HepG2 (cell line): ENCODE data around the gene PELO. TPM values are rescaled to one million over a fixed set of nuclear protein-coding genes. Genes with fewer than 3 reads are reported as not detected.
A peak's percentile ranks its signal among the peaks of the same experiment; 100 is the strongest.

Experiments used
- JDP2 ChIP-seq: sonication (generic); formaldehyde crosslinking; IDR thresholded peaks from 2 replicates; pipeline ENCODE4 v1.8.1; 2022; ENCODE audit warnings: missing genetic modification reagents, borderline replicate concordance
- LCORL ChIP-seq, 2 experiments: fragments of 450-650 bp in 1 of 2; sonication (generic) in 1 of 2; formaldehyde crosslinking in 1 of 2; IDR thresholded peaks; 2 replicates each; pipeline versions ENCODE4 v1.5.0 to v1.6.1; 2017 to 2020; ENCODE audit warnings: antibody characterized with exemption in 1 of 2, missing genetic modification reagents in 1 of 2
- MAFG ChIP-seq: sonication (generic); formaldehyde crosslinking; IDR thresholded peaks from 2 replicates; pipeline ENCODE4 v1.5.1; 2020; ENCODE audit warnings: mild to moderate bottlenecking, missing genetic modification reagents
- MAZ ChIP-seq, 2 experiments: sonication (generic) in 1 of 2; formaldehyde crosslinking in 1 of 2; IDR thresholded peaks; 2 replicates each; pipeline versions ENCODE4 v1.5.0 to v1.6.1; 2012 to 2020; ENCODE audit warnings: low read depth in 2 of 2, mild to moderate bottlenecking in 2 of 2, borderline replicate concordance in 1 of 2, improper control_type of control experiment in 1 of 2, low read length in 1 of 2, missing genetic modification reagents in 1 of 2, moderate library complexity in 1 of 2
- MIER3 ChIP-seq: IDR thresholded peaks from 2 replicates; pipeline ENCODE4 v1.6.1; 2016; ENCODE audit warnings: missing compliant biosample characterization, borderline replicate concordance
- MIXL1 ChIP-seq: IDR thresholded peaks from 2 replicates; pipeline ENCODE4 v1.6.1; 2016
- NKX3-1 ChIP-seq: sonication (generic); formaldehyde crosslinking; IDR thresholded peaks from 2 replicates; pipeline ENCODE4 v1.5.0; 2020; ENCODE audit warnings: missing genetic modification reagents
- PHF5A ChIP-seq: IDR thresholded peaks from one replicate; pipeline ENCODE4 v1.6.1; 2018; ENCODE audit warnings: low read depth, missing genetic modification reagents; ENCODE audit not compliant: unreplicated experiment
- RARG ChIP-seq: sonication (generic); formaldehyde crosslinking; IDR thresholded peaks from 2 replicates; pipeline ENCODE4 v1.4.0; 2020; ENCODE audit warnings: low read depth, mild to moderate bottlenecking, missing genetic modification reagents
- RBFOX2 ChIP-seq: fragments of 200-400 bp; formaldehyde crosslinking; IDR thresholded peaks from 2 replicates; pipeline ENCODE4 v1.6.1; 2017; ENCODE audit warnings: low read depth, mild to moderate bottlenecking, low read length
- ZNF12 ChIP-seq: sonication (generic); formaldehyde crosslinking; IDR thresholded peaks from 2 replicates; pipeline ENCODE4 v1.5.0; 2020; ENCODE audit warnings: missing genetic modification reagents
- ZNF20 ChIP-seq: sonication (generic); formaldehyde crosslinking; IDR thresholded peaks from 2 replicates; pipeline ENCODE4 v1.4.0; 2020; ENCODE audit warnings: mild to moderate bottlenecking, moderate library complexity, missing genetic modification reagents
- ZNF24 ChIP-seq: fragments of 450-650 bp; IDR thresholded peaks from 2 replicates; pipeline ENCODE4 v1.6.1; 2017; ENCODE audit warnings: antibody characterized with exemption, mild to moderate bottlenecking
- polyA plus RNA-seq, 8 experiments: library from polyadenylated mRNA; depleted of rRNA in 3 of 8; stranded (reverse) in 7 of 8; unstranded in 1 of 8; fragments of >200 nt; fragmentation: Illumina TruSeq in 4 of 8; extraction: Trizol in 4 of 8; gene quantifications; 2 replicates each; pipeline versions ENCODE4 v1.2.1 to v1.2.3, GENCODE V29; 2011 to 2016; ENCODE audit warnings: low read depth in 4 of 8, missing spikeins in 1 of 8, mixed read lengths in 1 of 8; ENCODE audit not compliant: insufficient read depth in 1 of 8
- total RNA-seq, 5 experiments: library from RNA; depleted of rRNA; stranded (reverse); fragments of >200 nt; fragmentation: Illumina TruSeq; extraction: Trizol; gene quantifications; 2 replicates each; pipeline ENCODE4 v1.2.3, GENCODE V29; 2016; ENCODE audit warnings: low read depth in 1 of 5
- TF ChIP-seq, protein P1 (sequence below): sonication (generic); formaldehyde crosslinking; IDR thresholded peaks from 2 replicates; pipeline ENCODE4 v1.4.0; 2020; ENCODE audit warnings: low read depth, missing genetic modification reagents
- TF ChIP-seq, protein P2 (sequence below): sonication (generic); formaldehyde crosslinking; IDR thresholded peaks from 2 replicates; pipeline ENCODE4 v1.9.0; 2021; ENCODE audit warnings: missing genetic modification reagents, mild to moderate bottlenecking, borderline replicate concordance
- TF ChIP-seq, protein P3 (sequence below): sonication (generic); formaldehyde crosslinking; IDR thresholded peaks from 2 replicates; pipeline ENCODE4 v1.5.1; 2020; ENCODE audit warnings: mild to moderate bottlenecking, moderate library complexity, missing genetic modification reagents
- TF ChIP-seq, protein P4 (sequence below): sonication (generic); formaldehyde crosslinking; IDR thresholded peaks from 2 replicates; pipeline ENCODE4 v1.5.0; 2020; ENCODE audit warnings: mild to moderate bottlenecking, missing genetic modification reagents, borderline replicate concordance
- TF ChIP-seq, protein P5 (sequence below): sonication (generic); formaldehyde crosslinking; IDR thresholded peaks from 2 replicates; pipeline ENCODE4 v1.4.0; 2020; ENCODE audit warnings: missing genetic modification reagents

PELO gene
- total and polyA plus RNA-seq, 2 of the 13 experiments (the other 11 are each of a cell fraction or from before 2014, with no cell fraction given) = 19.0 to 23.9 TPM

DNA sequence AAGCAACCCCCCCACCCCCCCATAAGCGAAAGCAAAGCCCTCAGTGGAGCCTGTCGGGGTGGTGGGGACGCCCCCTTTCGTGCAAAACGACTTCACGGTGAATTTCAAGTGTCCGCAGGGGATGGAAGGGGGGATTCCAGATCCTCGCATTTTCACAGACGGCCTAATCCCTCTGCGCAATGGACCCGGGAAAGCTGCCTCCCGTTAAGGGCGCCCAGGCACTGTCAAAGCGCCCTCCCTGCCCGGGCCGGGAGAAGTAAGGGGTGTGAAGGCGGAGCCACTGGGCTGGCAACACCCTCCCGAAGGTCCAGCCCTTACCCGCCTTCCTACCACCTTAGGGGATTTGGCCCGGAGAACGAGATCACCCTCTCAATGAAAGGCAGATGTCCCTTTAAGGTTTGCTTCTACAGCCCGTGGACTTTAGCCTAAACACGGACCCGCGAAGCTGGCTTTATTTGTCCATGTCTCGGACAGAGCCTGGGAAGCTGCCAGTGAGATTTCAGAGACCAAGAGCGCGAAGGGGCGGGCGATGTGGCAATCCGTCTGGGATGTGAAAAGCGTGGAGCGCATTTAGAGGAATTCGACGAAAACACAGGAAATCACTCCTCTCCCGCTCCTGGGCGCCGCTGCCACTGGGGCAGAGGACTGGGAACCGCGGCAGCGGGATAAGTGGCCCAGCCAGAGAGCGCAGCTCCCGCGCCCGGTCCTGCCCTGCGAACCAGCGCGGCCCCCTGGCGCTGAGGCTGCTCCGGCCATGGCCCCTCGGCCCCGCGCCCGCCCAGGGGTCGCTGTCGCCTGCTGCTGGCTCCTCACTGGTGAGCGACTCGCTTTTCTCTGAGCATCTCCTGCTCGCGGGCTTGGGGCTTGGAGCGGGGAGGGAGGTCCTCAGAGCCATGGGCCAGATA lies at the start of gene PELO, which contains the start of gene ITGA1 (continued):
- TF ChIP-seq, protein P1, sequence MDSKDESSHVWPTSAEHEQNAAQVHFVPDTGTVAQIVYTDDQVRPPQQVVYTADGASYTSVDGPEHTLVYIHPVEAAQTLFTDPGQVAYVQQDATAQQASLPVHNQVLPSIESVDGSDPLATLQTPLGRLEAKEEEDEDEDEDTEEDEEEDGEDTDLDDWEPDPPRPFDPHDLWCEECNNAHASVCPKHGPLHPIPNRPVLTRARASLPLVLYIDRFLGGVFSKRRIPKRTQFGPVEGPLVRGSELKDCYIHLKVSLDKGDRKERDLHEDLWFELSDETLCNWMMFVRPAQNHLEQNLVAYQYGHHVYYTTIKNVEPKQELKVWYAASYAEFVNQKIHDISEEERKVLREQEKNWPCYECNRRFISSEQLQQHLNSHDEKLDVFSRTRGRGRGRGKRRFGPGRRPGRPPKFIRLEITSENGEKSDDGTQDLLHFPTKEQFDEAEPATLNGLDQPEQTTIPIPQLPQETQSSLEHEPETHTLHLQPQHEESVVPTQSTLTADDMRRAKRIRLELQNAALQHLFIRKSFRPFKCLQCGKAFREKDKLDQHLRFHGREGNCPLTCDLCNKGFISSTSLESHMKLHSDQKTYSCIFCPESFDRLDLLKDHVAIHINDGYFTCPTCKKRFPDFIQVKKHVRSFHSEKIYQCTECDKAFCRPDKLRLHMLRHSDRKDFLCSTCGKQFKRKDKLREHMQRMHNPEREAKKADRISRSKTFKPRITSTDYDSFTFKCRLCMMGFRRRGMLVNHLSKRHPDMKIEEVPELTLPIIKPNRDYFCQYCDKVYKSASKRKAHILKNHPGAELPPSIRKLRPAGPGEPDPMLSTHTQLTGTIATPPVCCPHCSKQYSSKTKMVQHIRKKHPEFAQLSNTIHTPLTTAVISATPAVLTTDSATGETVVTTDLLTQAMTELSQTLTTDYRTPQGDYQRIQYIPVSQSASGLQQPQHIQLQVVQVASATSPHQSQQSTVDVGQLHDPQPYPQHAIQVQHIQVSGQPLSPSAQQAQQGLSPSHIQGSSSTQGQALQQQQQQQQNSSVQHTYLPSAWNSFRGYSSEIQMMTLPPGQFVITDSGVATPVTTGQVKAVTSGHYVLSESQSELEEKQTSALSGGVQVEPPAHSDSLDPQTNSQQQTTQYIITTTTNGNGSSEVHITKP = peak; percentile 23; the same call in 1 of the 2 replicates
- TF ChIP-seq RARG (CRISPR knock-in tag) = no peak
- TF ChIP-seq MIXL1 (CRISPR knock-in tag) = peak; percentile 35; the same call in 1 of the 2 replicates
- no peak for TF ChIP-seq PHF5A (CRISPR knock-in tag)
- no peak for TF ChIP-seq LCORL (IDR thresholded peaks at IDR 0.05)
- peak; percentile 86 for TF ChIP-seq LCORL (CRISPR knock-in tag; IDR thresholded peaks at IDR 0.05)
- TF ChIP-seq, protein P2, sequence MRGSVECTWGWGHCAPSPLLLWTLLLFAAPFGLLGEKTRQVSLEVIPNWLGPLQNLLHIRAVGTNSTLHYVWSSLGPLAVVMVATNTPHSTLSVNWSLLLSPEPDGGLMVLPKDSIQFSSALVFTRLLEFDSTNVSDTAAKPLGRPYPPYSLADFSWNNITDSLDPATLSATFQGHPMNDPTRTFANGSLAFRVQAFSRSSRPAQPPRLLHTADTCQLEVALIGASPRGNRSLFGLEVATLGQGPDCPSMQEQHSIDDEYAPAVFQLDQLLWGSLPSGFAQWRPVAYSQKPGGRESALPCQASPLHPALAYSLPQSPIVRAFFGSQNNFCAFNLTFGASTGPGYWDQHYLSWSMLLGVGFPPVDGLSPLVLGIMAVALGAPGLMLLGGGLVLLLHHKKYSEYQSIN (CRISPR knock-in tag) = no peak
- TF ChIP-seq, protein P3, sequence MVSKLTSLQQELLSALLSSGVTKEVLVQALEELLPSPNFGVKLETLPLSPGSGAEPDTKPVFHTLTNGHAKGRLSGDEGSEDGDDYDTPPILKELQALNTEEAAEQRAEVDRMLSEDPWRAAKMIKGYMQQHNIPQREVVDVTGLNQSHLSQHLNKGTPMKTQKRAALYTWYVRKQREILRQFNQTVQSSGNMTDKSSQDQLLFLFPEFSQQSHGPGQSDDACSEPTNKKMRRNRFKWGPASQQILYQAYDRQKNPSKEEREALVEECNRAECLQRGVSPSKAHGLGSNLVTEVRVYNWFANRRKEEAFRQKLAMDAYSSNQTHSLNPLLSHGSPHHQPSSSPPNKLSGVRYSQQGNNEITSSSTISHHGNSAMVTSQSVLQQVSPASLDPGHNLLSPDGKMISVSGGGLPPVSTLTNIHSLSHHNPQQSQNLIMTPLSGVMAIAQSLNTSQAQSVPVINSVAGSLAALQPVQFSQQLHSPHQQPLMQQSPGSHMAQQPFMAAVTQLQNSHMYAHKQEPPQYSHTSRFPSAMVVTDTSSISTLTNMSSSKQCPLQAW = peak; percentile 57
- no peak for TF ChIP-seq MAFG (CRISPR knock-in tag)
- no peak for TF ChIP-seq ZNF24
- TF ChIP-seq, protein P4, sequence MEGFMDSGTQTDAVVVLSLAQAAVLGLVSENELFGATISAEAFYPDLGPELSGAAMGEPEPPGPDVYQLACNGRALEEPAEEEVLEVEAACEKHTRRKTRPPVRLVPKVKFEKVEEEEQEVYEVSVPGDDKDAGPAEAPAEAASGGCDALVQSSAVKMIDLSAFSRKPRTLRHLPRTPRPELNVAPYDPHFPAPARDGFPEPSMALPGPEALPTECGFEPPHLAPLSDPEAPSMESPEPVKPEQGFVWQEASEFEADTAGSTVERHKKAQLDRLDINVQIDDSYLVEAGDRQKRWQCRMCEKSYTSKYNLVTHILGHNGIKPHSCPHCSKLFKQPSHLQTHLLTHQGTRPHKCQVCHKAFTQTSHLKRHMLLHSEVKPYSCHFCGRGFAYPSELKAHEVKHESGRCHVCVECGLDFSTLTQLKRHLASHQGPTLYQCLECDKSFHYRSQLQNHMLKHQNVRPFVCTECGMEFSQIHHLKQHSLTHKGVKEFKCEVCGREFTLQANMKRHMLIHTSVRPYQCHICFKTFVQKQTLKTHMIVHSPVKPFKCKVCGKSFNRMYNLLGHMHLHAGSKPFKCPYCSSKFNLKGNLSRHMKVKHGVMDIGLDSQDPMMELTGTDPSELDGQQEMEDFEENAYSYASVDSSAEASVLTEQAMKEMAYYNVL = peak; percentile 81
- TF ChIP-seq, protein P5, sequence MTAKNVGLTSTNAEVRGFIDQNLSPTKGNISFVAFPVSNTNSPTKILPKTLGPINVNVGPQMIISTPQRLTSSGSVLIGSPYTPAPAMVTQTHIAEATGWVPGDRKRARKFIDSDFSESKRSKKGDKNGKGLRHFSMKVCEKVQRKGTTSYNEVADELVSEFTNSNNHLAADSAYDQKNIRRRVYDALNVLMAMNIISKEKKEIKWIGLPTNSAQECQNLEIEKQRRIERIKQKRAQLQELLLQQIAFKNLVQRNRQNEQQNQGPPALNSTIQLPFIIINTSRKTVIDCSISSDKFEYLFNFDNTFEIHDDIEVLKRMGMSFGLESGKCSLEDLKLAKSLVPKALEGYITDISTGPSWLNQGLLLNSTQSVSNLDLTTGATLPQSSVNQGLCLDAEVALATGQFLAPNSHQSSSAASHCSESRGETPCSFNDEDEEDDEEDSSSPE (CRISPR knock-in tag) = peak; percentile 67; the same call in 1 of the 2 replicates
- peak; percentile 93 for TF ChIP-seq RBFOX2
- TF ChIP-seq JDP2 (CRISPR knock-in tag) = no peak
- no peak for TF ChIP-seq ZNF12
- peak; percentile 39; the same call in 1 of the 2 replicates for TF ChIP-seq MAZ (IDR thresholded peaks at IDR 0.05; ENCODE audit: borderline replicate concordance, low read depth, low read length)
- peak; percentile 84 for TF ChIP-seq MAZ (CRISPR knock-in tag; IDR thresholded peaks at IDR 0.05; ENCODE audit: low read depth)
- TF ChIP-seq NKX3-1 (CRISPR knock-in tag) = no peak
- no peak for TF ChIP-seq MIER3 (CRISPR knock-in tag)
- TF ChIP-seq ZNF20 = no peak
